Natural killer cell treated with Interleukin-12 subunit alpha and Interleukin-12 subunit beta and Interleukin-15 and Interleukin-18, amount 100 ng/mL, for 72 hours (primary cell): ENCODE results near the gene SCCPDH. TPM values are rescaled to one million over a fixed set of nuclear protein-coding genes. Genes with fewer than 3 reads are reported as not detected.
"Not testable (repeated sequence)": the region's sequence is repeated elsewhere in the genome, so short reads cannot be mapped to it uniquely, and the experiment has no call there.

ENCODE experiments used
- ATAC-seq, 2 donors: fragments of 150-1000 bp; cut with Tn5 transposase in 1 of 2; sonication (Bioruptor Pico), chemical (Tn5 transposase) in 1 of 2; 2 replicates each; pipeline ENCODE4 v1.10.0; 2021
- DNase-seq: peaks from one replicate; pipeline ENCODE4 v3.0.0; 2022; ENCODE audit warnings: low spot score
- H3K27ac Mint-ChIP-seq, 2 donors: 1 replicate in 1 of 2; 2 replicates in 1 of 2; pipeline ENCODE4 v1.8.0; 2022; ENCODE audit warnings: mixed read lengths in 2 of 2, mild to moderate bottlenecking in 1 of 2, moderate library complexity in 1 of 2
- H3K27me3 Mint-ChIP-seq, 2 donors: 1 replicate in 1 of 2; 2 replicates in 1 of 2; pipeline ENCODE4 v1.8.0; 2022; ENCODE audit warnings: mixed read lengths in 2 of 2
- H3K36me3 Mint-ChIP-seq: one replicate; pipeline ENCODE4 v1.8.0; 2022; ENCODE audit warnings: mixed read lengths
- H3K4me1 Mint-ChIP-seq, 2 donors: 1 replicate in 1 of 2; 2 replicates in 1 of 2; pipeline ENCODE4 v1.8.0; 2022; ENCODE audit warnings: low read depth in 2 of 2, mixed read lengths in 2 of 2, mild to moderate bottlenecking in 1 of 2
- H3K4me3 Mint-ChIP-seq: one replicate; pipeline ENCODE4 v1.8.0; 2022; ENCODE audit warnings: mixed read lengths
- H3K9me3 Mint-ChIP-seq: 2 replicates; pipeline ENCODE4 v1.8.0; 2022; ENCODE audit warnings: mixed read lengths
- total RNA-seq, 2 donors: library from RNA; stranded (reverse); gene quantifications; one replicate each; pipeline ENCODE4 v1.2.3, GENCODE V29; 2022

The SCCPDH gene
- total RNA-seq, 2 donors from 2014 or later = 12.3 to 18.2 TPM

GRCh38 chr1:246742396-246742795 is 18.2 kb downstream of the SCCPDH start:
- Mint-ChIP-seq H3K27me3 (no peaks in the 10 kb centered on the region), H3K36me3 (peaks cover 8% of the 10 kb centered on the region), H3K9me3 (no peaks in the 10 kb centered on the region), H3K27ac (no peak overlapping the region), H3K4me3 (no peak overlapping the region), H3K4me1 (no peaks in the 10 kb centered on the region)
- DNase-seq = no peak
- no peak for ATAC-seq

- not testable (repeated sequence) for H3K4me1 Mint-ChIP-seq, ATAC-seq, H3K36me3 Mint-ChIP-seq, H3K27ac Mint-ChIP-seq, H3K4me3 Mint-ChIP-seq, H3K27me3 Mint-ChIP-seq, H3K9me3 Mint-ChIP-seq, DNase-seq
These were observed 21.9 kb downstream of the SCCPDH start for GRCh38 chr1:246746155-246746554.

- no peak overlapping the region for H3K4me3 Mint-ChIP-seq
- H3K4me1 Mint-ChIP-seq = no peaks in the 10 kb centered on the region
- no peaks in the 10 kb centered on the region for H3K36me3 Mint-ChIP-seq
- H3K9me3 Mint-ChIP-seq = no peaks in the 10 kb centered on the region
- H3K27ac Mint-ChIP-seq = no peak overlapping the region
- DNase-seq (no peak), ATAC-seq (no peak)
- H3K27me3 Mint-ChIP-seq = no peaks in the 10 kb centered on the region
These were observed 23.8 kb downstream of the SCCPDH start for GRCh38 chr1:246748006-246748405.

GRCh38 chr1:246748867-246749266 is 24.7 kb downstream of the SCCPDH start:
- no peaks in the 10 kb centered on the region for H3K27me3 Mint-ChIP-seq
- H3K4me3 Mint-ChIP-seq = no peak overlapping the region
- H3K27ac Mint-ChIP-seq = no peak overlapping the region
- no peaks in the 10 kb centered on the region for H3K4me1 Mint-ChIP-seq
- ATAC-seq = no peak
- no peaks in the 10 kb centered on the region for H3K36me3 Mint-ChIP-seq
- no peak for DNase-seq
- H3K9me3 Mint-ChIP-seq = no peaks in the 10 kb centered on the region

GRCh38 chr1:246750752-246751151 is 26.5 kb downstream of the SCCPDH start:
- H3K36me3 Mint-ChIP-seq = no peaks in the 10 kb centered on the region

GRCh38 chr1:246753670-246754535 is 29.7 kb downstream of the SCCPDH start:
- H3K27ac Mint-ChIP-seq = no peak overlapping the region
- DNase-seq (peak; percentile 65), ATAC-seq (peak; percentile 78 to 83)

More at GRCh38 chr1:246750752-246751151, 26.5 kb downstream of the SCCPDH start:
- no peak for ATAC-seq
- no peaks in the 10 kb centered on the region for H3K4me1 Mint-ChIP-seq
- no peak for DNase-seq
- H3K27me3 Mint-ChIP-seq = no peaks in the 10 kb centered on the region
- no peak overlapping the region for H3K4me3 Mint-ChIP-seq
- no peaks in the 10 kb centered on the region for H3K9me3 Mint-ChIP-seq
- no peak overlapping the region for H3K27ac Mint-ChIP-seq

GRCh38 chr1:246755419-246755818 is 31.2 kb downstream of the SCCPDH start:
- DNase-seq (no peak), ATAC-seq (no peak)
- no peaks in the 10 kb centered on the region for H3K27me3 Mint-ChIP-seq
- no peak overlapping the region for H3K4me3 Mint-ChIP-seq
- no peaks in the 10 kb centered on the region for H3K4me1 Mint-ChIP-seq
- H3K9me3 Mint-ChIP-seq = no peaks in the 10 kb centered on the region
- no peak overlapping the region for H3K27ac Mint-ChIP-seq
- H3K36me3 Mint-ChIP-seq = peaks cover 2% of the 10 kb centered on the region

More at GRCh38 chr1:246753670-246754535, 29.7 kb downstream of the SCCPDH start:
- Mint-ChIP-seq H3K4me1 (no peaks in the 10 kb centered on the region), H3K27me3 (no peaks in the 10 kb centered on the region), H3K9me3 (no peaks in the 10 kb centered on the region), H3K36me3 (no peaks in the 10 kb centered on the region), H3K4me3 (no peak overlapping the region)

GRCh38 chr1:246760422-246761347 is 36.5 kb downstream of the SCCPDH start:
- Mint-ChIP-seq H3K27me3 (no peaks in the 10 kb centered on the region), H3K4me3 (no peak overlapping the region), H3K9me3 (no peaks in the 10 kb centered on the region), H3K36me3 (peaks cover 16% of the 10 kb centered on the region), H3K27ac (no peak overlapping the region), H3K4me1 (peaks cover 0 to 2% of the 10 kb centered on the region in 2 donors)
- DNase-seq (no peak), ATAC-seq (no peak)

GRCh38 chr1:246761396-246761795 is 37.2 kb downstream of the SCCPDH start:
- Mint-ChIP-seq H3K27me3 (no peaks in the 10 kb centered on the region), H3K36me3 (peaks cover 16% of the 10 kb centered on the region), H3K4me1 (peaks cover 0 to 2% of the 10 kb centered on the region in 2 donors), H3K4me3 (no peak overlapping the region), H3K27ac (no peak overlapping the region), H3K9me3 (no peaks in the 10 kb centered on the region)
- DNase-seq = no peak
- no peak for ATAC-seq

GRCh38 chr1:246765521-246765920 is 41.3 kb downstream of the SCCPDH start:
- H3K36me3 Mint-ChIP-seq = peaks cover 12% of the 10 kb centered on the region
- H3K9me3 Mint-ChIP-seq = no peaks in the 10 kb centered on the region

GRCh38 chr1:246768403-246769020 is 44.3 kb downstream of the SCCPDH start:
- no peaks in the 10 kb centered on the region for H3K36me3 Mint-ChIP-seq
- H3K4me1 Mint-ChIP-seq = no peaks in the 10 kb centered on the region
- no peak overlapping the region for H3K27ac Mint-ChIP-seq
- H3K4me3 Mint-ChIP-seq = no peak overlapping the region
- H3K9me3 Mint-ChIP-seq = no peaks in the 10 kb centered on the region
- no peaks in the 10 kb centered on the region for H3K27me3 Mint-ChIP-seq
- DNase-seq (no peak), ATAC-seq (no peak)

More at GRCh38 chr1:246765521-246765920, 41.3 kb downstream of the SCCPDH start:
- no peak overlapping the region for H3K27ac Mint-ChIP-seq
- H3K4me3 Mint-ChIP-seq = no peak overlapping the region
- DNase-seq (no peak), ATAC-seq (no peak)
- H3K27me3 Mint-ChIP-seq = no peaks in the 10 kb centered on the region
- H3K4me1 Mint-ChIP-seq = peaks cover 0 to 2% of the 10 kb centered on the region in 2 donors

- Mint-ChIP-seq H3K4me1 (no peaks in the 10 kb centered on the region), H3K9me3 (no peaks in the 10 kb centered on the region), H3K4me3 (no peak overlapping the region), H3K27ac (no peak overlapping the region), H3K27me3 (no peaks in the 10 kb centered on the region), H3K36me3 (no peaks in the 10 kb centered on the region)
- ATAC-seq (no peak), DNase-seq (no peak)
These were observed 45.1 kb downstream of the SCCPDH start for GRCh38 chr1:246769306-246769705.

GRCh38 chr1:246771366-246771765 is 47.2 kb downstream of the SCCPDH start:
- Mint-ChIP-seq H3K4me3 (no peak overlapping the region), H3K4me1 (no peaks in the 10 kb centered on the region), H3K27me3 (no peaks in the 10 kb centered on the region), H3K27ac (no peak overlapping the region), H3K9me3 (no peaks in the 10 kb centered on the region), H3K36me3 (peaks cover 2% of the 10 kb centered on the region)
- no peak for DNase-seq
- ATAC-seq = no peak
